ENCODE data around the gene HMGB1.

The HMGB1 gene

DNA sequence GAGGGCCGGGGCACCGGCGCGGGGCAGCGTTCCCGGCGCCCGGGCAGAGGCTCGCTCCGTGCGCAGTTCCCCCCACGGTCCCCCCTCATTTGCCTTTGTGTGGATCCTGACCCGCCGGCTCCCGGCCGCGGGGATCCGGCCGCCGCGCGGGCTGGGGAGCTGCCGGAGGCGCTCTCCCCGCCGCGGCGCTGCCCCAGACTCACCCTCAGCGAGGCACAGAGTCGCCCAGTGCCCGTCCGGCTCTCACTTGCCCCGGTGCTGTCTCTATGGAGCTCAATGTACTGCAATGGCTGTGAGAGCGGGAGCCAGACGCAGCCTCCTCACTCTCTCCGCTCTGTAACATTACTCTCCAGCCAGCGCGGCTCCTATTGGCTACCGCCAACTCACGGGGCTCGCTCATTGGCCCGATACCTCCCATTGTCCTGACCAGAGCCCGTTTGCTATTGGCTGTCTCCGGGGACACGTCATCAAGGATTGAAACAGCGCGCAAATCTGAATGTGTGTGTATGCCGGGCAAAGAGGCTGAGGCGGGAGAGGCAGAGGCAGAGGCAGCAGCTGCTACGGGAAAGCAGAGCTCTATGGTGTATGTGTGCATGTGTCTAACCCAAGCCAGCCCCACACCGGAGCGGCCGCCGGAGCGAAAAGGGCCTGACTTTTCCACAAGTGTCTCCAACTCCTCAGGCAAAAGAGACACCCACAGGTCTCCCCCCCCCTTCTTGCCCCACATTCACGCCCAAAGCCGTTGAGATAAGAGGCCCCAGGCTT lies at the start of gene HMGB1:
Gene HMGB1, minus strand, starts transcription at position 344 of the 765 bp plus-strand sequence. CDS start 2,256 bp downstream, outside the sequence.
- FAIRE-seq: peak; percentile 96

- no peak for FAIRE-seq
Measured at GRCh38 chr13:30510811-30511371, 45.2 kb upstream of the HMGB1 start.

DNA sequence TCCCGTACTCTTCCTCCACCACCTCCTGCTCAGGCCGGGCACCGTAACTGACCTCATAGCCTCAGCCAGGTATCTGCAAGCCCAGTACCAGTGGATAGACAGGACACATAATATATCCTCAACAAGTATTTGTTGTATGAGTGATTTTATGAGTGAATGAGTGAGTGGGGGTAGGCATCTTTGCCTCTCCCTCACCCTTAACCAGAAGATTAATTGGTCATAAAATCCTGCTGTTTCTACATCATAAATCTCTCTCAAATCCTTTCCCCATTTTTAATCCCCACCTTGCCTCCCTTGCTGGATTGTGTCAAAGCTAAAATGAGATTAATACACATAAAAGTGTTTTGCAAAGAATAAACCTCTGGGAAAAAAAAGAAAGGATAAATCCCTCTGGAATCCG lies 44.4 kb upstream of the HMGB1 start:
- FAIRE-seq: no peak

DNA sequence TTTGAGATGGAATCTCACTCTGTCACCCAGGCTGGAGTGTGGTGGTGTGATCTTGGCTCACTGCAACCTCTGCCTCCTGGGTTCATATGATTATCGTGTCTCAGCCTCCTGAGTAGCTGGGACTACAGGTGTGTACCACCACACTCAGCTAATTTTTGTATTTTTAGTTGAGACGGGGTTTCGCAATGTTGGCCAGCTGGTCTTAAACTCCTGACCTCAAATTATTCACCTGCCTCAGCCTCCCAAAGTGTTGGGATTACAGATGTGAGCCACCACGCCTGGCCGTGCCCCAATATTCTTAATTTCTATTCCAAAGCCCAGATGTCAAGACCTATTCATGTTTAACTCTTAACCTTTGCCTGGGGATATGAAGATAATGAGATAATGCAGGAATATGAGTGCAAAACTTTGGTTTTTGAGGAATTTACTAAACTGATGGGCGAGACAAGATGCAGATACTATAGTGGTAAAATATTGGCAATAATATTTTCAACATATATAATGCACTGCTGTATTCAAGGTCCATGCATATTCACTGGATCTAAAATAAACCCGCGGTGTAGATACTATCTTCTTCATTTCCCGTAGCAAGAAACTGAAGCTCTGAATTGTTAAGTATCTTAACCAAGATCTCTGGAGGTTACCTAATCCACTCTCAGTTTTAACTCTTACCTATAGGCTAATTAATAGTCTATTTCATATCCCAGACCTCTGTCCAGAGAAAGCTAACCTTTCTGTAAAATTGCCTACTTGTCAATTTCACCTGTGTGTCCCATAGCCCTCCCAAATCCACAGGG lies 43.7 kb upstream of the HMGB1 start:
- no peak for FAIRE-seq

- FAIRE-seq: no peak
Measured at GRCh38 chr13:30504081-30504480, 38.3 kb upstream of the HMGB1 start.

DNA sequence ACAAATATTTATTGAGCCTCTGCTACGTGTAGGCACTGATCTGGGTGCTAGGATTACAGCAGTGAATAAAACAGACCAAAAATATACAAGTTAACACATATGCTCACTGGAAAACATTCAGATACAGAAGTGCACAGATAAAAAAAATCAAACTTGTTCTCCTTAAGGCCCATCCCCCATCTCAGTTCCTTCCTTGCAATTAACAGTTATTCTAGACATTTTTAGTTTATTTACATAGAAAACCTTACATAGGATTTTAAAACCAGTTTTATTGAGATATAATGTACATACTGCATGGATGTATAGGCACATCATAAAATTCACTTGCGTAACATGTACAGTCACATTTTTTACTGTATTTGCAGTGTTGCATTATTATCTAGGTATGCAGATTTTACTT lies 36.5 kb upstream of the HMGB1 start:
- FAIRE-seq: no peak

DNA sequence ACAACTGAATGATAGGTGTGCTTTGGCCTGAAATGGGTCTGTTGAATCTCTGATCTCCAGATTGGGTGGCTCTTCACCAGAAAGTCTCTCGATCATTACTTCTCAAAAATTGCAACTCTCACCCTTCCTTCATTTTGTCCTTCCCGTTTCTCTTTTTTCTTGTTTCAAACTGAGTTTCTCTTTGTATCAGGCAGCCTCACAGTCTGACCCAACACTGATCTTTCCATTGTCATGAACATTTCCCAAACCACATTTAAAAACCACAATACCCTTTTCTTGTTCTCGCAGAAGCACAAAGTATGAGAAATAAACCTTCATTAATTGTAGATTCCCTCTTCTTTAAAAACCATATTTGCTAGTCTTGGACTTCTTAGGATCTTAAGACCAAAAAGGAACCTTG lies 33.6 kb upstream of the HMGB1 start:
- FAIRE-seq: no peak

- no peak for FAIRE-seq
Measured at GRCh38 chr13:30496147-30496546, 30.4 kb upstream of the HMGB1 start.

- FAIRE-seq: no peak
Measured at GRCh38 chr13:30495746-30496145, 30.0 kb upstream of the HMGB1 start.

DNA sequence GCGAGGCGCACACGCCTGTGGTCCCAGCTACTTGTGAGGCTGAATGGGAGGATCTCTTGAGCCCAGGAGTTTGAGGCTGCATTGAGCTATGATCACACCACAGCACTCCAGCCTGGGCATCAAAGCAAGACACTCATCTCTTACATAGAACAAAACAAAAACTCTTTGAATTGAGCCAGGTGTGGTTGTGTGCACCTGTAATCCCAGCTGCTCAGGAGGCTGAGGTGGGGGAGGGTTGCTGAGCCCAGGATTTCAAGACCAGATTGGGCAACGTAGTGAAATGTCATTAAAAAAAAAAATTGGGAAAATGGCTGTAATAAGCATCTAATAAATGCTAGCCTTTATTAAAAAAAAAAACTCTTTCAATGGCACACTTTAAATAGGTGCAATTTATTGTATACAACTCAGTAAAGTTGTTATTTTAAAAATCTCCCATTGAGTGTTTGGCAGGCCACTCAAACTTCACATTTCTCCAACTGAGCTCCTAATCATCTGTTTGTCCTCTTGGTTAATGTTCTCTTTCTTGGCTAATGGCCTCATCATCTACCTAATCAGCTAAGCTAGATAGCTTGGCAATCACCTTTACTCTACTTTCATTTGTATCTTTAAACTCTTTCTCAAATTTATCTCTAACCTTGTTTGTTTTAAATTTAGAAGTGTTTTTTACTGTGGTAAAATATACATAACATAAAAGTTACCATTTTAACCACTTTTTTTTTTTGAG lies 28.1 kb upstream of the HMGB1 start:
- FAIRE-seq: no peak

- no peak for FAIRE-seq
Measured at GRCh38 chr13:30487075-30487470, 21.3 kb upstream of the HMGB1 start.

GRCh38 chr13:30486230-30487074 lies 20.7 kb upstream of the HMGB1 start:
- FAIRE-seq: no peak

- no peak for FAIRE-seq
Measured at GRCh38 chr13:30481241-30481760, 15.6 kb upstream of the HMGB1 start.

- FAIRE-seq: no peak
Measured at GRCh38 chr13:30480292-30480950, 14.7 kb upstream of the HMGB1 start.

DNA sequence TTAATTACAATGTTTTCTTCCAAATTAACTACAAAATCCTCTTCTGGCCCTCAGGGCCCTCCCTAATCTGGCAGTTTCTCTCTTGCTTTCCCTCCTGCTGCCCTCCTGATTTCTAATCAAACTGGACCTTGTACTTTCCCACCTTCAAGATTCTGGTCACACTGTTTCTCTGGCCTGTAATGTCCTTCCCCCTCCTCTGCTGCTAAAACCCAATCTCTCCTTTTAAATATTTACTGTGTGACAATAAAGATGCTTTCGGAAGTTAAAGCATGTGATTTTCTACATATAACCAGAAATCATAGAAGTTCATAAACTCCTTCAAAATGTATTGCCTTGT lies 14.1 kb upstream of the HMGB1 start:
- FAIRE-seq: no peak

GRCh38 chr13:30479154-30479882 lies 13.6 kb upstream of the HMGB1 start:
- FAIRE-seq: no peak

DNA sequence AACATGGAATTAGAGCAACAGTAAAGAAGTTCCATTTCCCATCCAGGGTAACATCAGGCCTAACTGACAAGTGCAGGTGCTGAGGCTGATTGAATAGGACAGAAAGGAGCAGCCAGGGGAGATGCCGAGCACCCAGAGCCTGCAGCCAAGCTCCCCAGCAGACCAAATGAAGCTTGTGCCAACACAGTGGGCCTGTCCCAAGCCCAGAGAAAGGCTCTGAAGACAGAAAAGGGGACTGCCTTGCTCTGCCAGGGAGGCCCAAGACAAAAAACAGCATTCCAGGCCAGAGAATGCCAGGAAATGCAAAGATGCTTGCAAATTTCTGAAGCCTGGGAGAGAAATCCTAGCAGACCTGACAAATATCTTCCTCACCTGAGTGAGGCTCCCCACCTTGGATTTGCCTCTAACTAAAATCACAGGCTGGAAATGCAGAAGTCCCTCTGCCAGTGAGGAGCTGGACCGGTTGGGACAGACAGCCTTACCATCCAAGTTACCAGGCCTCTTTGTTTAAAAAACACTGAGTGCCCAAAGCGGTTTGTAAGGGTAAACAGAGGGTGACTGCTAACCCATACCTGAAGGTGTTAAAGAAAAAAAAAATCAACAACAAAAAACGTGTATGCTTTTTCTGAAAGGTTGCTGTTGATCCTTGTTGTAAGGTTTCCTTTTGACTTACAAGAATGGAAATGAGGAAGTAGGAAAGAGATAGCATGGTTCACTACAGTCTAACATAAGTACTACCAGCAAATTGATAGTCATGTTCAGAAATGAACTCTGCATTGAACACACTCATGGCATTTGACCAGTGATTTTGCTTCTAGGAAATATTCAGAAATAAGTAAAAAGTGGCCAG lies 11.8 kb upstream of the HMGB1 start:
- no peak for FAIRE-seq

DNA sequence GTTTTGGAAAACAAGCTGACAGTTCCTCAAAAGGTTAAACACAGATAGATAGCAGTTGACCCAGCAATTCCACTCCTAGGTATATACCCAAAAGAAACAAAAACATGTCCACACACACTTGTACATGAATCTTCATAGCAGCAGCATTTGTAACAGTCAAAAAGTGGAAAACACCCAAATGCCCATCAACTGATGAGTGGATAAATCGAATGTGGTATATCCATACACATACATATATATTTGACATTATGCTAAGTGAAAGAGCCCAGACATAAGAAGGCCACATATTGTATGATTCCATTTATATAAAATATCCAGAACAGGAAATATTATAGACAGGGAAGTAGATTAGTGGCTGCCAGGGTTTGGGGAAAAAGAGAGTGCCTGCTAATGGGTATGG lies 7.9 kb upstream of the HMGB1 start:
- FAIRE-seq: no peak

DNA sequence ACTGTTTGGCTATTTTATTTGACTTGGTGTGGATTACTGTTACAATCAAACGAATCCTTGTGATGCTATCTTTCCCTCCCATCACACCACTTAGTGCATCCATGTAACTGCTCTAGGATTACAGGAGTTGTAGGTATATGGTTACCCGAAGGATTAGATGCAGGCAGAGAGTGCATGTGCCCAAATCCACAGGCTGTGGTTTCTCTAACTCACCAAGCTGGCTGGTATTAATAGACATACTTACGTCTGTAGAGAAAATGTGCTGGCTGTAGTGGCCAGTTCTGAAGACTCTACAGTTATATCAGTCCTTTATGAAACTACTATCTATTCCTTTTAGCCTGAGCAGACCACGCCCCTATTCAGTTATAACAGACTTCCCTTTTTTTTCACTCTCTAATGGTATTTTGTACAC lies 1.1 kb upstream of the HMGB1 start:
- FAIRE-seq: no peak

DNA sequence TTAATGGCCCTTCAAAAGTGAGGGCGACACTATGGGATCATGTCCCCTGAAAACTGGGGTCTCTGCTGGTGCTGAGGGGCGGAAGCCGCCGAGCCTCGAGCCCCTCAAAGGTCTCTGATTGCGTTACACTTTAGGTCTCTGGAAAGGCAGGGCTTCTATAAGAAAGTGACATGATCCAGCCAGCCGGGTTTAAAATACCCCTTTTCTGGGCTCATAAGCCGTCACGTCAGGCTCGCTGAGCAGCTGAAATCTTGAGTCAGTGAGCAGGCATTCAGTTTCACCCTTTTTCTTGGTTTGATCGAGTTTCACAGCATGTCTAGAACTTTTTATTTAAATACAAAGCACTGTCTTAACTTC lies 600 bp upstream of the HMGB1 start:
- FAIRE-seq: no peak
